Measurements from ENCODE around the gene SNX3.

- TF ChIP-seq, protein P1, sequence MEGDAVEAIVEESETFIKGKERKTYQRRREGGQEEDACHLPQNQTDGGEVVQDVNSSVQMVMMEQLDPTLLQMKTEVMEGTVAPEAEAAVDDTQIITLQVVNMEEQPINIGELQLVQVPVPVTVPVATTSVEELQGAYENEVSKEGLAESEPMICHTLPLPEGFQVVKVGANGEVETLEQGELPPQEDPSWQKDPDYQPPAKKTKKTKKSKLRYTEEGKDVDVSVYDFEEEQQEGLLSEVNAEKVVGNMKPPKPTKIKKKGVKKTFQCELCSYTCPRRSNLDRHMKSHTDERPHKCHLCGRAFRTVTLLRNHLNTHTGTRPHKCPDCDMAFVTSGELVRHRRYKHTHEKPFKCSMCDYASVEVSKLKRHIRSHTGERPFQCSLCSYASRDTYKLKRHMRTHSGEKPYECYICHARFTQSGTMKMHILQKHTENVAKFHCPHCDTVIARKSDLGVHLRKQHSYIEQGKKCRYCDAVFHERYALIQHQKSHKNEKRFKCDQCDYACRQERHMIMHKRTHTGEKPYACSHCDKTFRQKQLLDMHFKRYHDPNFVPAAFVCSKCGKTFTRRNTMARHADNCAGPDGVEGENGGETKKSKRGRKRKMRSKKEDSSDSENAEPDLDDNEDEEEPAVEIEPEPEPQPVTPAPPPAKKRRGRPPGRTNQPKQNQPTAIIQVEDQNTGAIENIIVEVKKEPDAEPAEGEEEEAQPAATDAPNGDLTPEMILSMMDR (IDR thresholded peaks at IDR 0.05; ENCODE audit: poor library complexity), result no peak
- TF ChIP-seq EZH2 (IDR thresholded peaks at IDR 0.05; ENCODE audit: borderline replicate concordance), result no peak
These were observed 8.8 kb downstream of the SNX3 start for GRCh38 chr6:108252055-108252454.
